AG08396 (cell line): ENCODE data around the gene EMC10.
"Not testable (repeated sequence)": the region's sequence is repeated elsewhere in the genome, so short reads cannot be mapped to it uniquely, and the experiment has no call there.

ENCODE experiments used
- DNase-seq: peaks from one replicate; pipeline ENCODE4 v3.0.0; 2012; ENCODE audit warnings: low spot score, mixed read lengths

The EMC10 gene

GRCh38 chr19:50451223-50451534, 25.1 kb upstream of the EMC10 start:
- DNase-seq, result no peak

GRCh38 chr19:50453243-50453642, 23.1 kb upstream of the EMC10 start:
- no peak for DNase-seq

GRCh38 chr19:50455992-50456391, 20.3 kb upstream of the EMC10 start:
- no peak for DNase-seq

GRCh38 chr19:50457300-50457699, 19.0 kb upstream of the EMC10 start:
- no peak for DNase-seq

GRCh38 chr19:50458396-50459066, 17.8 kb upstream of the EMC10 start:
- DNase-seq, result peak; percentile 48

GRCh38 chr19:50459067-50459456, 17.2 kb upstream of the EMC10 start:
- DNase-seq, result no peak

GRCh38 chr19:50459638-50460037, 16.7 kb upstream of the EMC10 start:
- DNase-seq, result no peak

- peak; percentile 73 for DNase-seq
These were observed 16.0 kb upstream of the EMC10 start for GRCh38 chr19:50460161-50460765.

GRCh38 chr19:50461066-50461875, 15.0 kb upstream of the EMC10 start:
- DNase-seq, result peak; percentile 91

- no peak for DNase-seq
These were observed 13.3 kb upstream of the EMC10 start for GRCh38 chr19:50462970-50463369.

- DNase-seq, result no peak
These were observed 12.0 kb upstream of the EMC10 start for GRCh38 chr19:50464348-50464747.

GRCh38 chr19:50465000-50465399, 11.3 kb upstream of the EMC10 start:
- no peak for DNase-seq

- no peak for DNase-seq
These were observed 10.2 kb upstream of the EMC10 start for GRCh38 chr19:50465986-50466705.

- no peak for DNase-seq
These were observed 9.6 kb upstream of the EMC10 start for GRCh38 chr19:50466706-50467039.

GRCh38 chr19:50467566-50467965, 8.7 kb upstream of the EMC10 start:
- no peak for DNase-seq

GRCh38 chr19:50468818-50469217, 7.5 kb upstream of the EMC10 start:
- no peak for DNase-seq

- DNase-seq, result not testable (repeated sequence)
These were observed 3.0 kb upstream of the EMC10 start for GRCh38 chr19:50473336-50473735.

GRCh38 chr19:50475101-50475568, 1.2 kb upstream of the EMC10 start:
- DNase-seq, result no peak

- no peak for DNase-seq
These were observed 527 bp upstream of the EMC10 start for GRCh38 chr19:50475736-50476223.

GRCh38 chr19:50476907-50477238, 566 bp downstream of the EMC10 start:
- no peak for DNase-seq

- DNase-seq, result no peak
These were observed 1.6 kb downstream of the EMC10 start for GRCh38 chr19:50477751-50478515.
